HepG2 (cell line): ENCODE results near the gene PSD4. TPM values are rescaled to one million over a fixed set of nuclear protein-coding genes. Genes with fewer than 3 reads are reported as not detected.

Experiments
- ATAC-seq: fragments of 200-7000 bp; cut with Tn5 transposase; 3 replicates; pipeline ENCODE4 v1.9.1; 2020; ENCODE audit warnings: mild to moderate bottlenecking, moderate library complexity
- BruUV-seq: library from RNA; stranded (reverse); fragments of 400-500 nt; replicated peaks from 2 replicates; lab custom pipeline; 2021; lab: Mats Ljungman, UMichigan
- CTCF ChIA-PET: fragments of 300-600 bp; formaldehyde crosslinking; extraction: SDS; loops from one replicate; lab custom pipeline; 2021; ENCODE audit warnings: low total read pairs, inconsistent platforms, low intra/inter-chr PET ratio; lab: Yijun Ruan, JAX
- POLR2A ChIA-PET: fragments of 350-600 bp; sonication (Branson Sonifier 250); formaldehyde crosslinking; loops from one replicate; lab custom pipeline; 2020; ENCODE audit warnings: antibody characterized with exemption, inconsistent platforms; lab: Yijun Ruan, JAX
- DNase-seq: peaks from one replicate; pipeline ENCODE4 v3.0.0-alpha.2; 2015; ENCODE audit warnings: low spot score
- FAIRE-seq: peaks from 3 replicates; lab custom pipeline; 2011; peaks lifted over from hg19 to GRCh38; lab: Jason Lieb, UNC
- H2AFZ ChIP-seq: one replicate; pipeline ENCODE4 v1.6.1; 2011; ENCODE audit warnings: low read length, inconsistent platforms
- H3K27ac ChIP-seq: fragments of 300-600 bp; 3 replicates; pipeline ENCODE4 v1.8.0; 2011; ENCODE audit warnings: mixed run types, mild to moderate bottlenecking, mixed read lengths, low read length, inconsistent platforms; ENCODE audit not compliant: insufficient read depth; ENCODE audit errors: extremely low read length
- H3K27me3 ChIP-seq, 2 experiments: fragments of 200-600 bp in 1 of 2; 2 replicates in 1 of 2; 3 replicates in 1 of 2; pipeline versions ENCODE4 v1.6.0 to v1.8.0; 2011; ENCODE audit warnings: low read length in 2 of 2, mild to moderate bottlenecking in 2 of 2, moderate library complexity in 2 of 2, inconsistent platforms in 1 of 2; ENCODE audit not compliant: insufficient read depth in 2 of 2, control insufficient read depth in 1 of 2
- H3K36me3 ChIP-seq, 2 experiments: fragments of 200-600 bp in 1 of 2; replicated peaks in 1 of 2; 2 replicates in 1 of 2; 3 replicates in 1 of 2; pipeline versions ENCODE4 v1.5.1 to v1.8.0; 2011; ENCODE audit warnings: low read length in 2 of 2, inconsistent platforms in 1 of 2; ENCODE audit not compliant: insufficient read depth in 2 of 2, control insufficient read depth in 1 of 2
- H3K4me1 ChIP-seq: 2 replicates; pipeline ENCODE4 v1.5.1; 2012; ENCODE audit warnings: low read length, inconsistent platforms; ENCODE audit not compliant: insufficient read depth
- H3K4me2 ChIP-seq: 2 replicates; pipeline ENCODE4 v1.6.0; 2011; ENCODE audit warnings: low read depth, low read length, inconsistent platforms
- H3K4me3 ChIP-seq, 3 experiments: fragments of 200-600 bp in 1 of 3; sonication (generic), shearing (Covaris generic) in 1 of 3; replicated peaks in 1 of 3; 2 replicates each; pipeline ENCODE4 v1.5.1; 2011 to 2016; ENCODE audit warnings: low read length in 3 of 3, inconsistent platforms in 2 of 3, low read depth in 2 of 3, mild to moderate bottlenecking in 2 of 3, control low read depth in 1 of 3, mixed read lengths in 1 of 3; ENCODE audit not compliant: insufficient read depth in 1 of 3
- H3K79me2 ChIP-seq: one replicate; pipeline ENCODE4 v1.6.1; 2011; ENCODE audit warnings: low read length, inconsistent platforms; ENCODE audit not compliant: insufficient read depth
- H3K9ac ChIP-seq: 2 replicates; pipeline ENCODE4 v1.6.0; 2011; ENCODE audit warnings: mild to moderate bottlenecking, low read depth, low read length, inconsistent platforms; ENCODE audit not compliant: insufficient read depth
- H3K9me3 ChIP-seq: 2 replicates; pipeline ENCODE4 v1.5.1; 2012; ENCODE audit warnings: mild to moderate bottlenecking, low read length
- H4K20me1 ChIP-seq: 2 replicates; pipeline ENCODE4 v1.6.0; 2011; ENCODE audit warnings: inconsistent platforms, mild to moderate bottlenecking, low read length, moderate library complexity; ENCODE audit not compliant: insufficient read depth
- EZH2 ChIP-seq: conservative IDR thresholded peaks from 2 replicates; pipeline ENCODE4 v1.6.1; 2012; ENCODE audit warnings: mild to moderate bottlenecking, low read depth, low read length, moderate library complexity
- HIVEP1 ChIP-seq: sonication (generic); formaldehyde crosslinking; IDR thresholded peaks from 2 replicates; pipeline ENCODE4 v1.4.0; 2020; ENCODE audit warnings: mild to moderate bottlenecking, missing genetic modification reagents
- JUN ChIP-seq: sonication (generic); formaldehyde crosslinking; IDR thresholded peaks from 2 replicates; pipeline ENCODE4 v1.4.0; 2020; ENCODE audit warnings: mild to moderate bottlenecking, missing genetic modification reagents
- KDM5A ChIP-seq: fragments of 200-600 bp; sonication (generic); IDR thresholded peaks from 2 replicates; pipeline ENCODE4 v1.7.0; 2018; ENCODE audit warnings: antibody characterized with exemption, mild to moderate bottlenecking, low read length, borderline replicate concordance
- MTA3 ChIP-seq: sonication (generic); formaldehyde crosslinking; IDR thresholded peaks from 2 replicates; pipeline ENCODE4 v1.4.0; 2020; ENCODE audit warnings: missing genetic modification reagents
- RAD51 ChIP-seq: fragments of 450-650 bp; IDR thresholded peaks from 2 replicates; pipeline ENCODE4 v1.6.1; 2016; ENCODE audit warnings: borderline replicate concordance
- ZNF354B ChIP-seq: sonication (generic); formaldehyde crosslinking; IDR thresholded peaks from 2 replicates; pipeline ENCODE4 v1.8.0; 2022; ENCODE audit warnings: mild to moderate bottlenecking, missing genetic modification reagents
- ZNF674 ChIP-seq: sonication (generic); formaldehyde crosslinking; IDR thresholded peaks from 2 replicates; pipeline ENCODE4 v1.5.0; 2020; ENCODE audit warnings: low read depth, mild to moderate bottlenecking, missing genetic modification reagents
- ZNF816 ChIP-seq: sonication (generic); formaldehyde crosslinking; IDR thresholded peaks from 2 replicates; pipeline ENCODE4 v1.8.0; 2022; ENCODE audit warnings: missing genetic modification reagents, mild to moderate bottlenecking, borderline replicate concordance
- ZSCAN9 ChIP-seq: IDR thresholded peaks from 2 replicates; pipeline ENCODE4 v1.6.1; 2016; ENCODE audit warnings: borderline replicate concordance
- WGBS: methylation state at CpG from one replicate; pipeline ENCODE4 v1.1.6; 2017; ENCODE audit warnings: low lambda C conversion rate; 5-methylcytosine and 5-hydroxymethylcytosine counted together
- in situ Hi-C: cut with HindIII; loops from 2 replicates; pipeline ENCODE4 v1.10.0; 2017; ENCODE audit warnings: low pct_unique_long_range_greater_than_20kb; ENCODE audit not compliant: extremely low pct_ligation_motif_present
- intact Hi-C: fragments of 100-400 bp; cut with micrococcal nuclease; formaldehyde crosslinking; loops from one replicate; pipeline ENCODE4 v1.10.0; 2022; ENCODE audit not compliant: unreplicated experiment
- polyA plus RNA-seq, 8 experiments: library from polyadenylated mRNA; depleted of rRNA in 3 of 8; stranded (reverse) in 7 of 8; unstranded in 1 of 8; fragments of >200 nt; fragmentation: Illumina TruSeq in 4 of 8; extraction: Trizol in 4 of 8; gene quantifications; 2 replicates each; pipeline versions ENCODE4 v1.2.1 to v1.2.3, GENCODE V29; 2011 to 2016; ENCODE audit warnings: low read depth in 4 of 8, missing spikeins in 1 of 8, mixed read lengths in 1 of 8; ENCODE audit not compliant: insufficient read depth in 1 of 8
- total RNA-seq, 5 experiments: library from RNA; depleted of rRNA; stranded (reverse); fragments of >200 nt; fragmentation: Illumina TruSeq; extraction: Trizol; gene quantifications; 2 replicates each; pipeline ENCODE4 v1.2.3, GENCODE V29; 2016; ENCODE audit warnings: low read depth in 1 of 5
- TF ChIP-seq, protein P1 (sequence below): sonication (generic); formaldehyde crosslinking; IDR thresholded peaks from 2 replicates; pipeline ENCODE4 v1.9.0; 2021; ENCODE audit warnings: missing genetic modification reagents, borderline replicate concordance
- TF ChIP-seq, protein P2 (sequence below): IDR thresholded peaks from 2 replicates; pipeline ENCODE4 v1.6.1; 2016; ENCODE audit warnings: control low read depth
- TF ChIP-seq, protein P3 (sequence below): sonication (generic); formaldehyde crosslinking; conservative IDR thresholded peaks from 2 replicates; pipeline ENCODE4 v1.4.0; 2020; ENCODE audit warnings: mild to moderate bottlenecking, missing genetic modification reagents, moderate library complexity
- TF ChIP-seq, protein P4 (sequence below): sonication (generic); formaldehyde crosslinking; IDR thresholded peaks from 2 replicates; pipeline ENCODE4; 2020; ENCODE audit warnings: missing genetic modification reagents, mild to moderate bottlenecking, borderline replicate concordance

PSD4 gene
- total and polyA plus RNA-seq, 2 of the 13 experiments (the other 11 are each of a cell fraction or from before 2014, with no cell fraction given), result 5.8 to 9.4 TPM

DNA sequence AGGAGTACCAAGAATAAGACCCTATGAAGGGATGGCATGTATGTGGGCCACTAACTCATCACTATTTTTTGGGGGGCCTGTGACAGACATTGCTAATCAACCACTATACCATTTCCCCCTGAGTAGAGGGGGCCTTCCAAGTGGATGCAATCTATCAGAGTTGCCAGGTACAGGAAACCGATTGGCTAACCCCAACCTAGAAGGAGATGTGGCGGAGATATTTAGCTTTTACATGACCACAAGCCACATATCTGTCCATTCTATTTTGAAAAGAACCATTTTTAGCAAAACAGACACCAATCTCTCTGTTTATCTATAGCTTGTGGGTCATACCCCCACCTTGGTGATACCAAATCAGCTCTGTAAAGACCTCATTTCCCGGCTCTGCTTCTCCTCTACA, 53.9 kb downstream of the PSD4 start (continued):
- TF ChIP-seq, protein P1, sequence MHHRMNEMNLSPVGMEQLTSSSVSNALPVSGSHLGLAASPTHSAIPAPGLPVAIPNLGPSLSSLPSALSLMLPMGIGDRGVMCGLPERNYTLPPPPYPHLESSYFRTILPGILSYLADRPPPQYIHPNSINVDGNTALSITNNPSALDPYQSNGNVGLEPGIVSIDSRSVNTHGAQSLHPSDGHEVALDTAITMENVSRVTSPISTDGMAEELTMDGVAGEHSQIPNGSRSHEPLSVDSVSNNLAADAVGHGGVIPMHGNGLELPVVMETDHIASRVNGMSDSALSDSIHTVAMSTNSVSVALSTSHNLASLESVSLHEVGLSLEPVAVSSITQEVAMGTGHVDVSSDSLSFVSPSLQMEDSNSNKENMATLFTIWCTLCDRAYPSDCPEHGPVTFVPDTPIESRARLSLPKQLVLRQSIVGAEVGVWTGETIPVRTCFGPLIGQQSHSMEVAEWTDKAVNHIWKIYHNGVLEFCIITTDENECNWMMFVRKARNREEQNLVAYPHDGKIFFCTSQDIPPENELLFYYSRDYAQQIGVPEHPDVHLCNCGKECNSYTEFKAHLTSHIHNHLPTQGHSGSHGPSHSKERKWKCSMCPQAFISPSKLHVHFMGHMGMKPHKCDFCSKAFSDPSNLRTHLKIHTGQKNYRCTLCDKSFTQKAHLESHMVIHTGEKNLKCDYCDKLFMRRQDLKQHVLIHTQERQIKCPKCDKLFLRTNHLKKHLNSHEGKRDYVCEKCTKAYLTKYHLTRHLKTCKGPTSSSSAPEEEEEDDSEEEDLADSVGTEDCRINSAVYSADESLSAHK (CRISPR knock-in tag), result no peak
- TF ChIP-seq ZNF674 (CRISPR knock-in tag), result no peak
- TF ChIP-seq, protein P2, sequence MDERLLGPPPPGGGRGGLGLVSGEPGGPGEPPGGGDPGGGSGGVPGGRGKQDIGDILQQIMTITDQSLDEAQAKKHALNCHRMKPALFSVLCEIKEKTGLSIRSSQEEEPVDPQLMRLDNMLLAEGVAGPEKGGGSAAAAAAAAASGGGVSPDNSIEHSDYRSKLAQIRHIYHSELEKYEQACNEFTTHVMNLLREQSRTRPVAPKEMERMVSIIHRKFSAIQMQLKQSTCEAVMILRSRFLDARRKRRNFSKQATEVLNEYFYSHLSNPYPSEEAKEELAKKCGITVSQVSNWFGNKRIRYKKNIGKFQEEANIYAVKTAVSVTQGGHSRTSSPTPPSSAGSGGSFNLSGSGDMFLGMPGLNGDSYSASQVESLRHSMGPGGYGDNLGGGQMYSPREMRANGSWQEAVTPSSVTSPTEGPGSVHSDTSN (CRISPR knock-in tag), result no peak
- TF ChIP-seq, protein P3, sequence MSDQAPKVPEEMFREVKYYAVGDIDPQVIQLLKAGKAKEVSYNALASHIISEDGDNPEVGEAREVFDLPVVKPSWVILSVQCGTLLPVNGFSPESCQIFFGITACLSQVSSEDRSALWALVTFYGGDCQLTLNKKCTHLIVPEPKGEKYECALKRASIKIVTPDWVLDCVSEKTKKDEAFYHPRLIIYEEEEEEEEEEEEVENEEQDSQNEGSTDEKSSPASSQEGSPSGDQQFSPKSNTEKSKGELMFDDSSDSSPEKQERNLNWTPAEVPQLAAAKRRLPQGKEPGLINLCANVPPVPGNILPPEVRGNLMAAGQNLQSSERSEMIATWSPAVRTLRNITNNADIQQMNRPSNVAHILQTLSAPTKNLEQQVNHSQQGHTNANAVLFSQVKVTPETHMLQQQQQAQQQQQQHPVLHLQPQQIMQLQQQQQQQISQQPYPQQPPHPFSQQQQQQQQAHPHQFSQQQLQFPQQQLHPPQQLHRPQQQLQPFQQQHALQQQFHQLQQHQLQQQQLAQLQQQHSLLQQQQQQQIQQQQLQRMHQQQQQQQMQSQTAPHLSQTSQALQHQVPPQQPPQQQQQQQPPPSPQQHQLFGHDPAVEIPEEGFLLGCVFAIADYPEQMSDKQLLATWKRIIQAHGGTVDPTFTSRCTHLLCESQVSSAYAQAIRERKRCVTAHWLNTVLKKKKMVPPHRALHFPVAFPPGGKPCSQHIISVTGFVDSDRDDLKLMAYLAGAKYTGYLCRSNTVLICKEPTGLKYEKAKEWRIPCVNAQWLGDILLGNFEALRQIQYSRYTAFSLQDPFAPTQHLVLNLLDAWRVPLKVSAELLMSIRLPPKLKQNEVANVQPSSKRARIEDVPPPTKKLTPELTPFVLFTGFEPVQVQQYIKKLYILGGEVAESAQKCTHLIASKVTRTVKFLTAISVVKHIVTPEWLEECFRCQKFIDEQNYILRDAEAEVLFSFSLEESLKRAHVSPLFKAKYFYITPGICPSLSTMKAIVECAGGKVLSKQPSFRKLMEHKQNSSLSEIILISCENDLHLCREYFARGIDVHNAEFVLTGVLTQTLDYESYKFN, result no peak

DNA sequence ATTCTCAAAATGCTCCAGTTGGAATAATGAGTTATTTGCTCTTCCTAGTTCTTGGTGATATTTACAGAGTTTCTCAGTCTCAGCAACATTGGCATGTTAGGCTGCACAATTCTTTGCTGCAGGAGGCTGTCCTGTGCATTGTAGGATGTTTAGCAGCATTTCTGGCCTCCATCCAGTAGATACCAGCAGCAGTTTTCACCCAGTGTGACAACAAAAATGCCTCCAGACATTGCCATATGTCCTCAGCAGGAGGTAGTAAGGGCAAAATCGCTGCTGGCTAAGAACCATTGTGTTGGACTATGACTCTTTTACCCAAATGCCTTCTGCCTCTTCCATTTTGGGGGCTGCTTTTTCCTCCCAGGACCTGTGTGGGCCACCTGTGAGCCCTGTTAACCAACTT, 54.6 kb downstream of the PSD4 start:
- H3K9ac ChIP-seq, result no peak overlapping the region
- H3K4me2 ChIP-seq, result no peak overlapping the region
- no peak overlapping the region for H2AFZ ChIP-seq
- BruUV-seq, result no TSS peak
- intact Hi-C loops (no loop called here), in situ Hi-C loops (no loop called here)
- ChIA-PET POLR2A (no interaction called here), CTCF (no interaction called here)
- H3K4me1 ChIP-seq, result peaks cover 43% of the 10 kb centered on the region
- no peaks in the 10 kb centered on the region for H3K9me3 ChIP-seq
- no peaks in the 10 kb centered on the region for H4K20me1 ChIP-seq
- H3K27ac ChIP-seq, result no peak overlapping the region
- FAIRE-seq, result no peak
- H3K36me3 ChIP-seq, result no peaks in the 10 kb centered on the region
- H3K27me3 ChIP-seq, result 0 out of 5 replicates have a peak, but pooled peaks cover 0 to 5% of the 10 kb centered on the region in 2 experiments
- H3K79me2 ChIP-seq, result no peaks in the 10 kb centered on the region
- no peak for DNase-seq
- no peak overlapping the region for H3K4me3 ChIP-seq
- 38% methylated on average over 1 of the region's 1 CpG for WGBS
- ATAC-seq, result no peak
- TF ChIP-seq JUN (CRISPR knock-in tag) (no peak), EZH2 (no peak), RAD51 (no peak), ZSCAN9 (no peak), HIVEP1 (CRISPR knock-in tag) (no peak), ZNF816 (no peak), MTA3 (CRISPR knock-in tag) (no peak), ZNF354B (CRISPR knock-in tag) (no peak), KDM5A (no peak)
- TF ChIP-seq, protein P4, sequence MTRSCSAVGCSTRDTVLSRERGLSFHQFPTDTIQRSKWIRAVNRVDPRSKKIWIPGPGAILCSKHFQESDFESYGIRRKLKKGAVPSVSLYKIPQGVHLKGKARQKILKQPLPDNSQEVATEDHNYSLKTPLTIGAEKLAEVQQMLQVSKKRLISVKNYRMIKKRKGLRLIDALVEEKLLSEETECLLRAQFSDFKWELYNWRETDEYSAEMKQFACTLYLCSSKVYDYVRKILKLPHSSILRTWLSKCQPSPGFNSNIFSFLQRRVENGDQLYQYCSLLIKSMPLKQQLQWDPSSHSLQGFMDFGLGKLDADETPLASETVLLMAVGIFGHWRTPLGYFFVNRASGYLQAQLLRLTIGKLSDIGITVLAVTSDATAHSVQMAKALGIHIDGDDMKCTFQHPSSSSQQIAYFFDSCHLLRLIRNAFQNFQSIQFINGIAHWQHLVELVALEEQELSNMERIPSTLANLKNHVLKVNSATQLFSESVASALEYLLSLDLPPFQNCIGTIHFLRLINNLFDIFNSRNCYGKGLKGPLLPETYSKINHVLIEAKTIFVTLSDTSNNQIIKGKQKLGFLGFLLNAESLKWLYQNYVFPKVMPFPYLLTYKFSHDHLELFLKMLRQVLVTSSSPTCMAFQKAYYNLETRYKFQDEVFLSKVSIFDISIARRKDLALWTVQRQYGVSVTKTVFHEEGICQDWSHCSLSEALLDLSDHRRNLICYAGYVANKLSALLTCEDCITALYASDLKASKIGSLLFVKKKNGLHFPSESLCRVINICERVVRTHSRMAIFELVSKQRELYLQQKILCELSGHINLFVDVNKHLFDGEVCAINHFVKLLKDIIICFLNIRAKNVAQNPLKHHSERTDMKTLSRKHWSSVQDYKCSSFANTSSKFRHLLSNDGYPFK (CRISPR knock-in tag), result no peak
